Nephron (organoid): Measurements from ENCODE around the gene ANKRD9.

Experiments used
- H3K27ac Mint-ChIP-seq, 3 experiments: 2 replicates each; pipeline ENCODE4 v1.8.0; 2020; ENCODE audit warnings: mixed read lengths in 3 of 3, mild to moderate bottlenecking in 2 of 3, moderate library complexity in 1 of 3
- H3K27me3 Mint-ChIP-seq: 2 replicates; pipeline ENCODE4 v1.8.0; 2021; ENCODE audit warnings: low read depth, mild to moderate bottlenecking, moderate library complexity, mixed read lengths
- H3K36me3 Mint-ChIP-seq: 2 replicates; pipeline ENCODE4 v1.8.0; 2020; ENCODE audit warnings: low read depth, mixed read lengths
- H3K4me1 Mint-ChIP-seq: 2 replicates; pipeline ENCODE4 v1.8.0; 2020; ENCODE audit warnings: mixed read lengths
- H3K4me3 Mint-ChIP-seq, 3 experiments: 2 replicates each; pipeline ENCODE4 v1.8.0; 2020; ENCODE audit warnings: mild to moderate bottlenecking in 3 of 3, mixed read lengths in 3 of 3, moderate library complexity in 2 of 3
- H3K9me3 Mint-ChIP-seq: 2 replicates; pipeline ENCODE4 v1.8.0; 2020; ENCODE audit warnings: mixed read lengths
- TF ChIP-seq, protein P1 (sequence below), 3 experiments: fragments of 200-600 bp; sonication (generic); IDR thresholded peaks; one replicate each; pipeline ENCODE4 v1.5.0; 2021; ENCODE audit warnings: antibody characterized with exemption in 3 of 3; ENCODE audit not compliant: unreplicated experiment in 3 of 3

ANKRD9 gene

DNA sequence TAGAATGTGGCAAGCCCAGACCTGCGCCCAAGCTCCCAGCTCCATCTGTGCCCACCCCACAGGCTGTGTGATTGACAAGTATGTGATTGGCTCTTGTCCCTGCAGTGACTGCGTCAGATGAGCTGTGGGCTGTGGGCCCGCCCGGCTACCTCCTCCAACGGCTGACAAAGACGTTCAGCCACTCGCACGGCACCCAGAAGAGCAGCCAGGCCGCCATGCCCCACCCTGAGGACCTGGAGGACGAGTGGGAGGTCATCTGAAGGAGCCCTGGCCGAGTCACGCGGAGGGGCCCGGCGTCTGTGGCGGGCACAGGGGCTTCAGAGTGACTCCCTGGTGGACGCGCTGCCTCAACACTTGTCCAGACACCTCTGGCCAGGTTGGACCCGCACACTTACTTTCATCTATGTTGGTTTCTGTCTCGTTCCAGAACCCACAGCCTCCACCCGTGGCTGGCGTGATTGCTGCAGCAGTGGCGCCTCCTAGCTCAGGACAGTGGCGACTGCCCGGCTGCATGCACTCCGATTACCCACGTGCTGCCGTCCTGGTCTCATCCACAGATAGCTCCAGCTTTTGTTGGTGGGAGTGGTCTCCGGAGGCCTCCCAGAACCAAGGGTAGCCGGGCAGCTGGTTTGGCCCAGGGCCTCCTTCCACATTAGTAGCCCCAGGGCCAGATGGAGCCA is 11.4 kb downstream of the ANKRD9 start:
- H3K36me3 Mint-ChIP-seq: peaks cover 8% of the 10 kb centered on the region
- H3K4me3 Mint-ChIP-seq: no peak overlapping the region
- no peaks in the 10 kb centered on the region for H3K27me3 Mint-ChIP-seq
- H3K4me1 Mint-ChIP-seq: no peaks in the 10 kb centered on the region
- H3K9me3 Mint-ChIP-seq: no peaks in the 10 kb centered on the region
- no peak overlapping the region for H3K27ac Mint-ChIP-seq
- TF ChIP-seq, protein P1, sequence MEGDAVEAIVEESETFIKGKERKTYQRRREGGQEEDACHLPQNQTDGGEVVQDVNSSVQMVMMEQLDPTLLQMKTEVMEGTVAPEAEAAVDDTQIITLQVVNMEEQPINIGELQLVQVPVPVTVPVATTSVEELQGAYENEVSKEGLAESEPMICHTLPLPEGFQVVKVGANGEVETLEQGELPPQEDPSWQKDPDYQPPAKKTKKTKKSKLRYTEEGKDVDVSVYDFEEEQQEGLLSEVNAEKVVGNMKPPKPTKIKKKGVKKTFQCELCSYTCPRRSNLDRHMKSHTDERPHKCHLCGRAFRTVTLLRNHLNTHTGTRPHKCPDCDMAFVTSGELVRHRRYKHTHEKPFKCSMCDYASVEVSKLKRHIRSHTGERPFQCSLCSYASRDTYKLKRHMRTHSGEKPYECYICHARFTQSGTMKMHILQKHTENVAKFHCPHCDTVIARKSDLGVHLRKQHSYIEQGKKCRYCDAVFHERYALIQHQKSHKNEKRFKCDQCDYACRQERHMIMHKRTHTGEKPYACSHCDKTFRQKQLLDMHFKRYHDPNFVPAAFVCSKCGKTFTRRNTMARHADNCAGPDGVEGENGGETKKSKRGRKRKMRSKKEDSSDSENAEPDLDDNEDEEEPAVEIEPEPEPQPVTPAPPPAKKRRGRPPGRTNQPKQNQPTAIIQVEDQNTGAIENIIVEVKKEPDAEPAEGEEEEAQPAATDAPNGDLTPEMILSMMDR (IDR thresholded peaks at IDR 0.05; ENCODE audit: unreplicated experiment in 3 of 3): no peak

DNA sequence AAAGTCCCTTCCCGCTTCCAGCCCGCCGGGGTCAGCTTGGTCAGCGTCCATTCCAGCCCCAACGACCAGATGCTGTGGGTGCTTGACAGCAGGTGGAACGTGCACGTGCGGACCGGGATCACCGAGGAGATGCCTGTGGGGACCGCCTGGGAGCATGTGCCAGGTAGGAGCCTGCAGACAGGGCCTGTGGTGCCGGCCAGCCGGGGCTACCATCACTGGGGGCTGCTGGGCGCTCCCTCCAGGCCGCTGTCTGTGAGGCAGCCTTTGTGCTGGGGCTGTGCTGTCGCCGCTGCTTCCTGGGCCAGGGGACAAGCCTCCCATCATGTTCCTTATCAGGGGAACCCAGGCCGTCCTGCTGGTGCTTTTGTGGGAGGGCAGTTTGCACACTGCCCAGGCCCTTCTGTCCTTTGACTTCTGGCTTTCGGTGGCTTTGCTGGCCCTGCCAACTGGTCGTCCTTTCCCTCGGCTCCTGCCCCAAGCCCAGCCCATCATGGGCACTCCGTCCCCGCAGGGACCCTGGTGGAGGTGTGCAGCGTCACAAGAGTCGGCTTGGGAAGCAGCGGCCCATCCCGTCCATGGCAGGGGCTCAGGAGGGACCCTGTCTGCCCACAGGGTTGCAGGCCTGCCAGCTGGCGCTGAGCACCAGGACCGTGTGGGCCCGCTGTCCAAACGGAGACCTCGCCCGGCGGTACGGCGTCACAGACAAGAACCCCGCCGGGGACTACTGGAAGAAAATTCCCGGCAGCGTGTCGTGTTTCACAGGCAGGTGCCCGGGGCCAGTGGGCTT is 12.4 kb downstream of the ANKRD9 start:
- H3K4me1 Mint-ChIP-seq: peaks cover 5% of the 10 kb centered on the region
- TF ChIP-seq, protein P1 (IDR thresholded peaks at IDR 0.05; ENCODE audit: unreplicated experiment in 3 of 3): no peak
- no peaks in the 10 kb centered on the region for H3K9me3 Mint-ChIP-seq
- H3K4me3 Mint-ChIP-seq: no peak overlapping the region
- no peak overlapping the region for H3K27ac Mint-ChIP-seq
- H3K27me3 Mint-ChIP-seq: no peaks in the 10 kb centered on the region
- peaks cover 8% of the 10 kb centered on the region for H3K36me3 Mint-ChIP-seq

DNA sequence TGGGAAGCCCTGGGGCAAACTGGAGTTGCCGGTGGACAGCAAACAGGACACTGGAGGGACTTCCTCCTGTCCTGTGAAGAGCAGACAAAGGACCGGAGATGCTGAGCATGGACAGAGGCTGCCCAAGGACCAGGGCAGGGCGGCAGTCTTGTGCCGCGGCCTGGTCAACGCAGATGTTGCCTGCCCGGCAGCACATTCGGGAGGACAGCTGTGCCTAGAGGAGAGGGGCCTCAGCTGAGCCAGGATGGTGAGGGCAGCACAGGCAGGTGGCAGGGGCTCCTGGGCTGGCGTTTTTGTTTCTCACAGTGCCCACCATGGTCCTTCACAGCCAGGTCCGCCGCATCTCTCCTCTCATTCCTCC is 13.3 kb downstream of the ANKRD9 start:
- Mint-ChIP-seq H3K9me3 (no peaks in the 10 kb centered on the region), H3K36me3 (peaks cover 8% of the 10 kb centered on the region), H3K4me1 (peaks cover 5% of the 10 kb centered on the region), H3K27me3 (no peaks in the 10 kb centered on the region), H3K4me3 (no peak overlapping the region), H3K27ac (no peak overlapping the region)
- TF ChIP-seq, protein P1 (IDR thresholded peaks at IDR 0.05; ENCODE audit: unreplicated experiment in 3 of 3): no peak

DNA sequence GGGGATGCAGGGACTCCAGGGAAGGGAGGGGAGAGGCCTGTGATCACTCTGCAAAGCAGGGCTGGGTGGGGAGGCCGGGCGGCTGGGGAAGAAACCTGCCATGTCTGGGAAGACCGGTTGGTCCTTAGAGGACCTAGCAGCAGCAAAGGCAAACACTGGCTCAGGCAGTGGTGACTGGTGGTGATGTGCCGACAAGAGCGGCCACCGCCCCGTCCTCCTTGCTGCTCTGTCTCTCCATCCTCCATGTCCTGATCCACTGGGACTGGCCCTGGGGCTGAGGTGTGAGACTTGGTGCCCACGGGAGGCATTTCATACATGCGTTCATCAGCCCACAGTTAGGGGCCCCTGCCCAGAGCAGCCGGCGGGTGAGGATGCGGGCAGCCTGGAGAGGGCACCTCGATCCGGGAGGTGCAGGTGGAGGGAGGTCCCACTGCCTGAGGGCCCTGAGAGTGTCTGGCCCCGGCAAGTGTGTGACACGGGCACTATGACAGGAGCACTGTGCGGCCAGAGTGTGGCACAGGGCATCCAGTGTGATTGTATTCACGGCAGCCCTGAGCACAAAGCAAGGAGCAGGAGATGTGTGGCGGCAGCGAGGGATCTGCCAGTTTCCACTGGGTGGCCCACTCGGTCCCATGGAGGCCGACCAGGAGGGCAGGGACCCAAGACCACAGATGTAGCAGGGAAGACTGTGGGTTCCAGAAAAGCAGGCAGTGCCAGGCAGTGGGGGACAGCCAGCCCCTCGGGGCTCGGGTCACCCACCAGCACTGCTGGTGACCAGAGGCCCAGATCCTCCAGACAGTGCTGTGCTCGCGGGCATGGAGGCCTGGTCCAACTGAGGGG is 13.9 kb downstream of the ANKRD9 start:
- Mint-ChIP-seq H3K36me3 (peaks cover 8% of the 10 kb centered on the region), H3K4me1 (peaks cover 5% of the 10 kb centered on the region), H3K9me3 (no peaks in the 10 kb centered on the region), H3K27ac (no peak overlapping the region), H3K27me3 (no peaks in the 10 kb centered on the region), H3K4me3 (no peak overlapping the region)
- TF ChIP-seq, protein P1 (IDR thresholded peaks at IDR 0.05; ENCODE audit: unreplicated experiment in 3 of 3): no peak

DNA sequence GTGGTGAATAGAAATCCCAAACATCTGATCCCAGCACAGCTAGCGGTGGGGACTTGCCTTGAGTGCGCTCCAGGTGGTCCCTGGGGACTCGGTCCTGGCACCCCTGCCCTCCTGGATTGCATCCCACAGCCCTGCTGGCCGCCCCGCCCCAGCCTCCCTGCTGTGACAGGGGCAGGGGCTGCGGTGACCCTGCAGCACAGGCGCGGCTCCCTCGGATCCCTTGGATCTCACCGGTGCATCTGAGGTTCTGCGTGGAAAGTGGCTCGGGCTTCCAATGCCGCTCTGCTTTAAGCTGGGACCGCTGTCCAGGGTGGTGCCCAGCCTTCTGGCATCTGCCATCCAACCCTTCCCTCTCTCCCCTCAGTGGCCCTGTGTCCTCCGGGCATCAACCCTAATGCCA is 16.0 kb downstream of the ANKRD9 start:
- H3K27me3 Mint-ChIP-seq: no peaks in the 10 kb centered on the region
- H3K9me3 Mint-ChIP-seq: no peaks in the 10 kb centered on the region
- TF ChIP-seq, protein P1 (IDR thresholded peaks at IDR 0.05; ENCODE audit: unreplicated experiment in 3 of 3): no peak
- peaks cover under 1% of the 10 kb centered on the region for H3K36me3 Mint-ChIP-seq
- peaks cover 5% of the 10 kb centered on the region for H3K4me1 Mint-ChIP-seq
- no peak overlapping the region for H3K4me3 Mint-ChIP-seq
- H3K27ac Mint-ChIP-seq: no peak overlapping the region
